Suprapubic skin (tissue), 3 donors: ENCODE results near the gene ITFG2.

ENCODE experiments used
- POLR2A ChIP-seq, 2 donors: fragments of 450-650 bp; IDR thresholded peaks; one replicate each; pipeline ENCODE4 v1.6.1; 2017; ENCODE audit warnings: antibody characterized with exemption in 2 of 2, mild to moderate bottlenecking in 2 of 2, moderate library complexity in 2 of 2
- TF ChIP-seq, protein P1 (sequence below), 2 donors: fragments of 200-600 bp in 1 of 2; fragments of 450-650 bp in 1 of 2; sonication (generic) in 1 of 2; IDR thresholded peaks; one replicate each; pipeline ENCODE4 v1.5.1; 2016 to 2019; ENCODE audit warnings: antibody characterized with exemption in 2 of 2, mild to moderate bottlenecking in 1 of 2, moderate library complexity in 1 of 2

DNA sequence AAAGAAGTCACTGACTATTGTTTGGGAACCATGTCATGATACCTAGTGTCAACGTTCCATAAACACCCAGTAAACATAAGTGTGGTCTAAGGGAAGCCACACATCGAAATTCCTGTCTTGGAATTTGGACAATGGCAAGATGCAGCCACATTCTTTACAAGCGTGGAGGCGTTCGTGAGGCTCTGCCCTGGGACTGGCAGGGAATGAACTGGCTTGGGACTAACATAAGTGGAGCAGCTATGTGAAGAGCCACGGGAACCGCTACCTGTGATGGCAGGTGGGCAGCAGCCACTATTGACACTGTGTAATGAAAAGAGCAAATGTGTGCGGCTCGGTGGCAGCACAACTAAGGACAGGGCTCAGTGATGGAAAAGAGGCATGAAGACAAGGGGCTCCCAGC is 32.3 kb downstream of the ITFG2 start:
- TF ChIP-seq, protein P1, sequence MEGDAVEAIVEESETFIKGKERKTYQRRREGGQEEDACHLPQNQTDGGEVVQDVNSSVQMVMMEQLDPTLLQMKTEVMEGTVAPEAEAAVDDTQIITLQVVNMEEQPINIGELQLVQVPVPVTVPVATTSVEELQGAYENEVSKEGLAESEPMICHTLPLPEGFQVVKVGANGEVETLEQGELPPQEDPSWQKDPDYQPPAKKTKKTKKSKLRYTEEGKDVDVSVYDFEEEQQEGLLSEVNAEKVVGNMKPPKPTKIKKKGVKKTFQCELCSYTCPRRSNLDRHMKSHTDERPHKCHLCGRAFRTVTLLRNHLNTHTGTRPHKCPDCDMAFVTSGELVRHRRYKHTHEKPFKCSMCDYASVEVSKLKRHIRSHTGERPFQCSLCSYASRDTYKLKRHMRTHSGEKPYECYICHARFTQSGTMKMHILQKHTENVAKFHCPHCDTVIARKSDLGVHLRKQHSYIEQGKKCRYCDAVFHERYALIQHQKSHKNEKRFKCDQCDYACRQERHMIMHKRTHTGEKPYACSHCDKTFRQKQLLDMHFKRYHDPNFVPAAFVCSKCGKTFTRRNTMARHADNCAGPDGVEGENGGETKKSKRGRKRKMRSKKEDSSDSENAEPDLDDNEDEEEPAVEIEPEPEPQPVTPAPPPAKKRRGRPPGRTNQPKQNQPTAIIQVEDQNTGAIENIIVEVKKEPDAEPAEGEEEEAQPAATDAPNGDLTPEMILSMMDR (IDR thresholded peaks at IDR 0.05): no peak
- TF ChIP-seq POLR2A (IDR thresholded peaks at IDR 0.05): no peak
